Measurements from ENCODE around the gene LIPA. TPM values are rescaled to one million over a fixed set of nuclear protein-coding genes. Genes with fewer than 3 reads are reported as not detected.

Gene LIPA
- total and polyA plus RNA-seq, 8 donors, result 4.7 to 52.6 (median 17.6) TPM

GRCh38 chr10:89207181-89207800 lies 44.3 kb downstream of the LIPA start, which contains the start of gene CH25H:
TSS of gene CH25H (minus strand) at chr10:89207317. CDS start at chr10:89207292, 25 bp downstream.
- DNase-seq (peak; percentile 34 to 75 (median 64)), ATAC-seq (peak; percentile 71 to 90 (median 87)), FAIRE-seq (no peak)
- Histone ChIP-seq H3K4me3 (peak within 1 kb of the TSS; percentile 8 to 47 (median 26)), H3K27me3 (peaks cover 0 to 29% (median 3%) of the 10 kb centered on the region in 4 donors), H3K27ac (peak within 1 kb of the TSS in 3 of 4 donors; percentile 0 to 46 (median 8)), H3K4me1 (peaks cover 0 to 7% (median 6%) of the 10 kb centered on the region in 3 donors), H3K9me3 (no peaks in the 10 kb centered on the region), H3K36me3 (no peaks in the 10 kb centered on the region)
- intact Hi-C loops (cut with DNase I), result loop anchor here in 1 of 3 donors (5.0 kb wide), 2 partner anchors 185 to 270 kb away; no protein-coding TSS in a partner anchor
- 2 to 3% methylated on average over 28 of the region's 28 CpGs for WGBS, 2 donors
- TF ChIP-seq CTCF (IDR thresholded peaks at IDR 0.05), result no peak

- peak overlapping the region in 1 of 4 donors; percentile 0 for H3K27ac ChIP-seq
- no peaks in the 10 kb centered on the region for H3K9me3 ChIP-seq
- FAIRE-seq (no peak), DNase-seq (peak in 3 of 6 donors; percentile 15 to 60 (median 57)), ATAC-seq (peak; percentile 15 to 58 (median 44))
- peaks cover 0 to 9% (median 7%) of the 10 kb centered on the region in 3 donors for H3K4me1 ChIP-seq
- no peak for TF ChIP-seq CTCF (IDR thresholded peaks at IDR 0.05)
- intact Hi-C loops (cut with DNase I), result loop anchor here in 1 of 3 donors (5.0 kb wide), 2 partner anchors 184 to 269 kb away; no protein-coding TSS in a partner anchor
- no peaks in the 10 kb centered on the region for H3K36me3 ChIP-seq
- H3K4me3 ChIP-seq, result peak overlapping the region; percentile 8 to 47 (median 26)
- peaks cover 0 to 29% (median 3%) of the 10 kb centered on the region in 4 donors for H3K27me3 ChIP-seq
- 15 to 33% methylated on average over 42 of the region's 42 CpGs for WGBS, 2 donors
Observed at GRCh38 chr10:89206402-89207180, 45.0 kb downstream of the LIPA start.

- peak in 1 of 4 donors; percentile 4 for TF ChIP-seq CTCF (IDR thresholded peaks at IDR 0.05)
- intact Hi-C loops (cut with DNase I), result loop anchor here in 1 of 3 donors (5.0 kb wide), 2 partner anchors 182 to 267 kb away; no protein-coding TSS in a partner anchor
- peaks cover 0 to 9% (median 7%) of the 10 kb centered on the region in 3 donors for H3K4me1 ChIP-seq
- H3K9me3 ChIP-seq, result no peaks in the 10 kb centered on the region
- FAIRE-seq, result no peak
- no peak overlapping the region for H3K4me3 ChIP-seq
- no peaks in the 10 kb centered on the region for H3K36me3 ChIP-seq
- no peak for ATAC-seq
- DNase-seq, result no peak
- H3K27ac ChIP-seq, result no peak overlapping the region
- whole genome bisulfite sequencing, 2 donors, result 73 to 83% methylated on average over 6 of the region's 6 CpGs
- peaks cover 0 to 29% (median 3%) of the 10 kb centered on the region in 4 donors for H3K27me3 ChIP-seq
Observed at GRCh38 chr10:89204621-89205185, 46.9 kb downstream of the LIPA start.

GRCh38 chr10:89203237-89203636 lies 48.3 kb downstream of the LIPA start:
- Histone ChIP-seq H3K9me3 (no peaks in the 10 kb centered on the region), H3K27ac (no peak overlapping the region), H3K4me3 (no peak overlapping the region), H3K36me3 (no peaks in the 10 kb centered on the region), H3K4me1 (peaks cover 0 to 9% (median 7%) of the 10 kb centered on the region in 3 donors), H3K27me3 (peaks cover 0 to 24% (median 3%) of the 10 kb centered on the region in 4 donors)
- ATAC-seq (no peak), FAIRE-seq (no peak), DNase-seq (no peak)
- TF ChIP-seq CTCF (IDR thresholded peaks at IDR 0.05), result no peak
- intact Hi-C loops (cut with DNase I), result no loop called here
- WGBS, 2 donors, result 95 to 96% methylated on average over 1 of the region's 1 CpG
